Measurements from ENCODE around the gene KCTD17.

- TF ChIP-seq CTCF (IDR thresholded peaks at IDR 0.05) (no peak), ZFX (IDR thresholded peaks at IDR 0.05; ENCODE audit: borderline replicate concordance) (no peak)
Measured at GRCh38 chr22:37037669-37038068, 13.9 kb upstream of the KCTD17 start.

Measured in 22Rv1 (cell line).